ENCODE data around the gene ATP7B.

DNA sequence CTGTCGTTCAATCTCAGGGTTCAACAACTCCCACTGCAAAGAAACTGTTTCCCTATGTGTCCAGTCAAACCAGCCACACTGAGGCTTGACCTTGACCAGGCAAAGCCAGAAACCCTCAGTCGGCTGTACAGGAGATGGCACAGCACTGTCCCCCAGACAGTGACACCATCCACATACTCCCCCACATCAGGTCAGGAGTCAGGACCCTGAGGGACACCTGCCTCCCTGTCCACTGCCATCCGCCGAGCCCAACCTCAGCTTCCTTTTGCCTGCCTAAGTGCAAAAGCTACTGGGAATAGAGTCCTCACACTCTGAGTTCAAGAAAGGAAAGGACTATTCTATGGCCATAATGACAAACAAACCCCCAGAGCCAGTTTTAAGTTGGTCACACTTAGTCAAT lies 66.8 kb downstream of the ATP7B start:
- TF ChIP-seq, protein P1, sequence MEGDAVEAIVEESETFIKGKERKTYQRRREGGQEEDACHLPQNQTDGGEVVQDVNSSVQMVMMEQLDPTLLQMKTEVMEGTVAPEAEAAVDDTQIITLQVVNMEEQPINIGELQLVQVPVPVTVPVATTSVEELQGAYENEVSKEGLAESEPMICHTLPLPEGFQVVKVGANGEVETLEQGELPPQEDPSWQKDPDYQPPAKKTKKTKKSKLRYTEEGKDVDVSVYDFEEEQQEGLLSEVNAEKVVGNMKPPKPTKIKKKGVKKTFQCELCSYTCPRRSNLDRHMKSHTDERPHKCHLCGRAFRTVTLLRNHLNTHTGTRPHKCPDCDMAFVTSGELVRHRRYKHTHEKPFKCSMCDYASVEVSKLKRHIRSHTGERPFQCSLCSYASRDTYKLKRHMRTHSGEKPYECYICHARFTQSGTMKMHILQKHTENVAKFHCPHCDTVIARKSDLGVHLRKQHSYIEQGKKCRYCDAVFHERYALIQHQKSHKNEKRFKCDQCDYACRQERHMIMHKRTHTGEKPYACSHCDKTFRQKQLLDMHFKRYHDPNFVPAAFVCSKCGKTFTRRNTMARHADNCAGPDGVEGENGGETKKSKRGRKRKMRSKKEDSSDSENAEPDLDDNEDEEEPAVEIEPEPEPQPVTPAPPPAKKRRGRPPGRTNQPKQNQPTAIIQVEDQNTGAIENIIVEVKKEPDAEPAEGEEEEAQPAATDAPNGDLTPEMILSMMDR (IDR thresholded peaks at IDR 0.05; ENCODE audit: insufficient read depth, low read length): no peak
- TF ChIP-seq GABPA (IDR thresholded peaks at IDR 0.05; ENCODE audit: low read depth) (no peak), POLR2AphosphoS5 (IDR thresholded peaks at IDR 0.05; ENCODE audit: low read depth) (no peak), SPI1 (IDR thresholded peaks at IDR 0.05; ENCODE audit: borderline replicate concordance, low read depth) (no peak)
- TF ChIP-seq, protein P2, sequence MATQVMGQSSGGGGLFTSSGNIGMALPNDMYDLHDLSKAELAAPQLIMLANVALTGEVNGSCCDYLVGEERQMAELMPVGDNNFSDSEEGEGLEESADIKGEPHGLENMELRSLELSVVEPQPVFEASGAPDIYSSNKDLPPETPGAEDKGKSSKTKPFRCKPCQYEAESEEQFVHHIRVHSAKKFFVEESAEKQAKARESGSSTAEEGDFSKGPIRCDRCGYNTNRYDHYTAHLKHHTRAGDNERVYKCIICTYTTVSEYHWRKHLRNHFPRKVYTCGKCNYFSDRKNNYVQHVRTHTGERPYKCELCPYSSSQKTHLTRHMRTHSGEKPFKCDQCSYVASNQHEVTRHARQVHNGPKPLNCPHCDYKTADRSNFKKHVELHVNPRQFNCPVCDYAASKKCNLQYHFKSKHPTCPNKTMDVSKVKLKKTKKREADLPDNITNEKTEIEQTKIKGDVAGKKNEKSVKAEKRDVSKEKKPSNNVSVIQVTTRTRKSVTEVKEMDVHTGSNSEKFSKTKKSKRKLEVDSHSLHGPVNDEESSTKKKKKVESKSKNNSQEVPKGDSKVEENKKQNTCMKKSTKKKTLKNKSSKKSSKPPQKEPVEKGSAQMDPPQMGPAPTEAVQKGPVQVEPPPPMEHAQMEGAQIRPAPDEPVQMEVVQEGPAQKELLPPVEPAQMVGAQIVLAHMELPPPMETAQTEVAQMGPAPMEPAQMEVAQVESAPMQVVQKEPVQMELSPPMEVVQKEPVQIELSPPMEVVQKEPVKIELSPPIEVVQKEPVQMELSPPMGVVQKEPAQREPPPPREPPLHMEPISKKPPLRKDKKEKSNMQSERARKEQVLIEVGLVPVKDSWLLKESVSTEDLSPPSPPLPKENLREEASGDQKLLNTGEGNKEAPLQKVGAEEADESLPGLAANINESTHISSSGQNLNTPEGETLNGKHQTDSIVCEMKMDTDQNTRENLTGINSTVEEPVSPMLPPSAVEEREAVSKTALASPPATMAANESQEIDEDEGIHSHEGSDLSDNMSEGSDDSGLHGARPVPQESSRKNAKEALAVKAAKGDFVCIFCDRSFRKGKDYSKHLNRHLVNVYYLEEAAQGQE (IDR thresholded peaks at IDR 0.05; ENCODE audit: insufficient replicate concordance, low read depth): no peak
